ENCODE data around the gene HSH2D. TPM values are rescaled to one million over a fixed set of nuclear protein-coding genes. Genes with fewer than 3 reads are reported as not detected.

HSH2D gene
- total RNA-seq, 1 experiment from 2014 or later = 0.23 TPM

GRCh38 chr19:16121967-16122366 is 21.5 kb upstream of the HSH2D start:
- Mint-ChIP-seq H3K9me3 (ENCODE audit: unreplicated experiment) (no peaks in the 10 kb centered on the region), H3K4me1 (ENCODE audit: low read depth, unreplicated experiment) (no peaks in the 10 kb centered on the region), H3K27me3 (ENCODE audit: insufficient read depth, unreplicated experiment) (no peaks in the 10 kb centered on the region), H3K4me3 (ENCODE audit: unreplicated experiment) (no peak overlapping the region), H3K27ac (ENCODE audit: unreplicated experiment) (no peak overlapping the region), H3K36me3 (ENCODE audit: insufficient read depth, unreplicated experiment) (peaks cover 91% of the 10 kb centered on the region)
- no peaks in the 10 kb centered on the region for H3K27me3 ChIP-seq (replicated peaks; ENCODE audit: control insufficient read depth, insufficient read depth, low read length)
- H3K9me3 ChIP-seq = no peaks in the 10 kb centered on the region
- H3K4me1 ChIP-seq = no peaks in the 10 kb centered on the region
- BruUV-seq (replicated peaks) = no TSS peak
- no peak overlapping the region for H3K4me3 ChIP-seq (ENCODE audit: low read depth, low read length)
- no peak for DNase-seq
- POLR2A ChIA-PET = no interaction called here
- H3K36me3 ChIP-seq (ENCODE audit: control insufficient read depth, insufficient read depth, low read length) = peaks cover 3% of the 10 kb centered on the region
- no peak for TF ChIP-seq CTCF (IDR thresholded peaks at IDR 0.05; ENCODE audit: insufficient read depth in 1 of 2, low read depth in 1 of 2, low read length in 1 of 2, severe bottlenecking in 1 of 2, unreplicated experiment in 1 of 2)
- CTCF ChIA-PET = no interaction called here
- intact Hi-C loops (cut with micrococcal nuclease; ENCODE audit: unreplicated experiment) = no loop called here

- TF ChIP-seq CTCF (IDR thresholded peaks at IDR 0.05; ENCODE audit: insufficient read depth in 1 of 2, low read depth in 1 of 2, low read length in 1 of 2, severe bottlenecking in 1 of 2, unreplicated experiment in 1 of 2) = no peak
- POLR2A ChIA-PET = no interaction called here
- Histone ChIP-seq H3K4me1 (no peaks in the 10 kb centered on the region), H3K4me3 (ENCODE audit: low read depth, low read length) (no peak overlapping the region), H3K9me3 (no peaks in the 10 kb centered on the region), H3K27me3 (replicated peaks; ENCODE audit: control insufficient read depth, insufficient read depth, low read length) (no peaks in the 10 kb centered on the region), H3K36me3 (ENCODE audit: control insufficient read depth, insufficient read depth, low read length) (no peaks in the 10 kb centered on the region; the same call in 1 of the 2 replicates)
- no peak overlapping the region for H3K27ac Mint-ChIP-seq (ENCODE audit: unreplicated experiment)
- CTCF ChIA-PET = no interaction called here
- H3K4me3 Mint-ChIP-seq (ENCODE audit: unreplicated experiment) = no peak overlapping the region
- BruUV-seq (replicated peaks) = no TSS peak
- intact Hi-C loops (cut with micrococcal nuclease; ENCODE audit: unreplicated experiment) = no loop called here
- no peaks in the 10 kb centered on the region for H3K27me3 Mint-ChIP-seq (ENCODE audit: insufficient read depth, unreplicated experiment)
- peaks cover 91% of the 10 kb centered on the region for H3K36me3 Mint-ChIP-seq (ENCODE audit: insufficient read depth, unreplicated experiment)
- no peak for DNase-seq
- no peaks in the 10 kb centered on the region for H3K9me3 Mint-ChIP-seq (ENCODE audit: unreplicated experiment)
- no peaks in the 10 kb centered on the region for H3K4me1 Mint-ChIP-seq (ENCODE audit: low read depth, unreplicated experiment)
Measured at GRCh38 chr19:16124953-16125352, 18.5 kb upstream of the HSH2D start.

- Mint-ChIP-seq H3K4me1 (ENCODE audit: low read depth, unreplicated experiment) (no peaks in the 10 kb centered on the region), H3K4me3 (ENCODE audit: unreplicated experiment) (no peak overlapping the region)
- CTCF ChIA-PET = no interaction called here
Measured at GRCh38 chr19:16125737-16126495, 17.6 kb upstream of the HSH2D start.

More at GRCh38 chr19:16125737-16126495, 17.6 kb upstream of the HSH2D start:
- Mint-ChIP-seq H3K27me3 (ENCODE audit: insufficient read depth, unreplicated experiment) (no peaks in the 10 kb centered on the region), H3K9me3 (ENCODE audit: unreplicated experiment) (peaks cover 2% of the 10 kb centered on the region), H3K36me3 (ENCODE audit: insufficient read depth, unreplicated experiment) (peaks cover 91% of the 10 kb centered on the region), H3K27ac (ENCODE audit: unreplicated experiment) (no peak overlapping the region)
- no peak for TF ChIP-seq CTCF (IDR thresholded peaks at IDR 0.05; ENCODE audit: insufficient read depth in 1 of 2, low read depth in 1 of 2, low read length in 1 of 2, severe bottlenecking in 1 of 2, unreplicated experiment in 1 of 2)
- no peaks in the 10 kb centered on the region for H3K9me3 ChIP-seq
- POLR2A ChIA-PET = no interaction called here
- no peaks in the 10 kb centered on the region for H3K27me3 ChIP-seq (replicated peaks; ENCODE audit: control insufficient read depth, insufficient read depth, low read length)
- no TSS peak for BruUV-seq (replicated peaks)
- no peak for DNase-seq
- no peaks in the 10 kb centered on the region for H3K4me1 ChIP-seq
- intact Hi-C loops (cut with micrococcal nuclease; ENCODE audit: unreplicated experiment) = no loop called here
- H3K4me3 ChIP-seq (ENCODE audit: low read depth, low read length) = no peak overlapping the region
- no peaks in the 10 kb centered on the region; the same call in 1 of the 2 replicates for H3K36me3 ChIP-seq (ENCODE audit: control insufficient read depth, insufficient read depth, low read length)

All from Caco-2 (cell line).